WERI-Rb-1 (cell line): ENCODE results near the gene PNMA6E.

Source experiments
- DNase-seq: peaks from one replicate; pipeline ENCODE4 v3.0.0-alpha.2; 2020
- H3K27ac ChIP-seq: fragments of 250-450 bp; sonication (Bioruptor Pico); 2 replicates; pipeline ENCODE4 v1.5.1; 2020; ENCODE audit warnings: mild to moderate bottlenecking, moderate library complexity
- H3K27me3 ChIP-seq: fragments of 250-450 bp; sonication (Bioruptor Pico); 2 replicates; pipeline ENCODE4 v1.5.1; 2021; ENCODE audit warnings: mild to moderate bottlenecking, low read depth, moderate library complexity; ENCODE audit not compliant: insufficient read depth, severe bottlenecking
- H3K36me3 ChIP-seq: fragments of 250-450 bp; sonication (Bioruptor Pico); 2 replicates; pipeline ENCODE4 v1.5.1; 2020; ENCODE audit warnings: mild to moderate bottlenecking, moderate library complexity
- H3K4me3 ChIP-seq: 2 replicates; pipeline ENCODE4 v1.5.1; 2011; ENCODE audit warnings: low read depth, mild to moderate bottlenecking, control low read depth, low read length
- H3K9me3 ChIP-seq: fragments of 250-450 bp; sonication (Bioruptor Pico); 2 replicates; pipeline ENCODE4 v1.5.1; 2021; ENCODE audit warnings: mild to moderate bottlenecking, moderate library complexity; ENCODE audit not compliant: severe bottlenecking
- CTCF ChIP-seq: IDR thresholded peaks from 2 replicates; pipeline ENCODE4 v1.5.1; 2011; ENCODE audit warnings: low read depth, mild to moderate bottlenecking, control low read depth, inconsistent platforms, low read length

PNMA6E gene

GRCh38 chrX:153433161-153433680 lies 32.1 kb upstream of the PNMA6E start:
- no peak overlapping the region for H3K4me3 ChIP-seq
- H3K27ac ChIP-seq = no peak overlapping the region
- no peak for DNase-seq
- no peaks in the 10 kb centered on the region for H3K36me3 ChIP-seq
- H3K27me3 ChIP-seq = peaks cover 53% of the 10 kb centered on the region
- TF ChIP-seq CTCF = no peak
- peaks cover 13% of the 10 kb centered on the region for H3K9me3 ChIP-seq

GRCh38 chrX:153430796-153431195 lies 29.6 kb upstream of the PNMA6E start:
- Histone ChIP-seq H3K4me3 (no peak overlapping the region), H3K27me3 (peaks cover 50% of the 10 kb centered on the region), H3K36me3 (no peaks in the 10 kb centered on the region), H3K9me3 (peaks cover 13% of the 10 kb centered on the region), H3K27ac (no peak overlapping the region)
- DNase-seq = no peak
- TF ChIP-seq CTCF = no peak

GRCh38 chrX:153426204-153426603 lies 25.1 kb upstream of the PNMA6E start:
- TF ChIP-seq CTCF = no peak
- Histone ChIP-seq H3K9me3 (peaks cover 10% of the 10 kb centered on the region), H3K27ac (no peak overlapping the region), H3K27me3 (peaks cover 36% of the 10 kb centered on the region), H3K4me3 (no peak overlapping the region), H3K36me3 (no peaks in the 10 kb centered on the region)
- DNase-seq = no peak

GRCh38 chrX:153423652-153424051 lies 22.5 kb upstream of the PNMA6E start:
- no peaks in the 10 kb centered on the region for H3K9me3 ChIP-seq
- peaks cover 32% of the 10 kb centered on the region for H3K27me3 ChIP-seq
- DNase-seq = no peak
- no peak overlapping the region for H3K4me3 ChIP-seq
- no peak for TF ChIP-seq CTCF
- no peaks in the 10 kb centered on the region for H3K36me3 ChIP-seq
- no peak overlapping the region for H3K27ac ChIP-seq

- H3K27ac ChIP-seq = no peak overlapping the region
- peaks cover 31% of the 10 kb centered on the region for H3K27me3 ChIP-seq
- no peak for TF ChIP-seq CTCF
- no peaks in the 10 kb centered on the region for H3K9me3 ChIP-seq
- no peaks in the 10 kb centered on the region for H3K36me3 ChIP-seq
- H3K4me3 ChIP-seq = no peak overlapping the region
- no peak for DNase-seq
Measured at GRCh38 chrX:153421856-153422255, 20.7 kb upstream of the PNMA6E start.
